ENCODE measurements around the gene ZCWPW1. TPM values are rescaled to one million over a fixed set of nuclear protein-coding genes. Genes with fewer than 3 reads are reported as not detected.

ZCWPW1 gene
- total RNA-seq, 1 donor from 2014 or later: 1.3 TPM

- DNase-seq (ENCODE audit: low read depth): no peak
- Histone ChIP-seq H3K27me3 (ENCODE audit: control insufficient read depth, insufficient read depth, low read length) (no peaks in the 10 kb centered on the region), H3K4me3 (ENCODE audit: low read depth, low read length) (no peak overlapping the region), H3K36me3 (ENCODE audit: control insufficient read depth, insufficient read depth, low read length) (no peaks in the 10 kb centered on the region)
- no peak for TF ChIP-seq CTCF (IDR thresholded peaks at IDR 0.05; ENCODE audit: insufficient read depth, low read length, severe bottlenecking)
- no peak for FAIRE-seq
These were observed 2.0 kb downstream of the ZCWPW1 start for GRCh38 chr7:100426516-100426915.

GRCh38 chr7:100425347-100425746, 3.2 kb downstream of the ZCWPW1 start:
- H3K4me3 ChIP-seq (ENCODE audit: low read depth, low read length): no peak overlapping the region
- DNase-seq (ENCODE audit: low read depth) (no peak), FAIRE-seq (no peak)
- no peaks in the 10 kb centered on the region for H3K36me3 ChIP-seq (ENCODE audit: control insufficient read depth, insufficient read depth, low read length)
- no peaks in the 10 kb centered on the region for H3K27me3 ChIP-seq (ENCODE audit: control insufficient read depth, insufficient read depth, low read length)
- TF ChIP-seq CTCF (IDR thresholded peaks at IDR 0.05; ENCODE audit: insufficient read depth, low read length, severe bottlenecking): no peak

- H3K4me3 ChIP-seq (ENCODE audit: low read depth, low read length): no peak overlapping the region
- no peak for TF ChIP-seq CTCF (IDR thresholded peaks at IDR 0.05; ENCODE audit: insufficient read depth, low read length, severe bottlenecking)
- no peaks in the 10 kb centered on the region for H3K27me3 ChIP-seq (ENCODE audit: control insufficient read depth, insufficient read depth, low read length)
- FAIRE-seq: no peak
- H3K36me3 ChIP-seq (ENCODE audit: control insufficient read depth, insufficient read depth, low read length): no peaks in the 10 kb centered on the region
- DNase-seq (ENCODE audit: low read depth): no peak
These were observed 5.2 kb downstream of the ZCWPW1 start for GRCh38 chr7:100423315-100423714.

GRCh38 chr7:100419660-100420226, 8.8 kb downstream of the ZCWPW1 start:
- Histone ChIP-seq H3K36me3 (ENCODE audit: control insufficient read depth, insufficient read depth, low read length) (no peaks in the 10 kb centered on the region), H3K4me3 (ENCODE audit: low read depth, low read length) (no peak overlapping the region), H3K27me3 (ENCODE audit: control insufficient read depth, insufficient read depth, low read length) (no peaks in the 10 kb centered on the region)
- no peak for TF ChIP-seq CTCF (IDR thresholded peaks at IDR 0.05; ENCODE audit: insufficient read depth, low read length, severe bottlenecking)
- no peak for DNase-seq (ENCODE audit: low read depth)
- FAIRE-seq: no peak

- FAIRE-seq (no peak), DNase-seq (ENCODE audit: low read depth) (no peak)
- Histone ChIP-seq H3K4me3 (ENCODE audit: low read depth, low read length) (no peak overlapping the region), H3K27me3 (ENCODE audit: control insufficient read depth, insufficient read depth, low read length) (no peaks in the 10 kb centered on the region), H3K36me3 (ENCODE audit: control insufficient read depth, insufficient read depth, low read length) (no peaks in the 10 kb centered on the region)
- TF ChIP-seq CTCF (IDR thresholded peaks at IDR 0.05; ENCODE audit: insufficient read depth, low read length, severe bottlenecking): no peak
These were observed 9.4 kb downstream of the ZCWPW1 start for GRCh38 chr7:100418930-100419659.
